MV-4-11 (cell line): Measurements from ENCODE around the gene ZBTB45.
"Not testable (repeated sequence)": the region's sequence is repeated elsewhere in the genome, so short reads cannot be mapped to it uniquely, and the experiment has no call there.

Experiments
- DNase-seq: peaks from one replicate; lab custom pipeline; 2025; lab: John Stamatoyannopoulos, UW

The ZBTB45 gene

GRCh38 chr19:58510084-58510862, 9.3 kb downstream of the ZBTB45 start:
- no peak for DNase-seq

- no peak for DNase-seq
These were observed 9.9 kb downstream of the ZBTB45 start for GRCh38 chr19:58509731-58510083.

- not testable (repeated sequence) for DNase-seq
These were observed 11.9 kb downstream of the ZBTB45 start for GRCh38 chr19:58507602-58508223.

- DNase-seq = no peak
These were observed 19.4 kb downstream of the ZBTB45 start for GRCh38 chr19:58500242-58500641.

- DNase-seq = peak; percentile 100
These were observed 20.3 kb downstream of the ZBTB45 start for GRCh38 chr19:58499021-58499927.

GRCh38 chr19:58498316-58499020, 21.1 kb downstream of the ZBTB45 start:
- DNase-seq = no peak

GRCh38 chr19:58497634-58498170, 21.9 kb downstream of the ZBTB45 start:
- DNase-seq = no peak

GRCh38 chr19:58492265-58492664, 27.3 kb downstream of the ZBTB45 start:
- DNase-seq = no peak

- DNase-seq = no peak
These were observed 28.2 kb downstream of the ZBTB45 start for GRCh38 chr19:58491393-58491792.

GRCh38 chr19:58484349-58484748, 35.3 kb downstream of the ZBTB45 start:
- not testable (repeated sequence) for DNase-seq

- DNase-seq = no peak
These were observed 35.8 kb downstream of the ZBTB45 start for GRCh38 chr19:58483776-58484175.

GRCh38 chr19:58482372-58482771, 37.2 kb downstream of the ZBTB45 start:
- DNase-seq = no peak

GRCh38 chr19:58480831-58481230, 38.8 kb downstream of the ZBTB45 start:
- DNase-seq = no peak

GRCh38 chr19:58480481-58480830, 39.2 kb downstream of the ZBTB45 start:
- no peak for DNase-seq

GRCh38 chr19:58479736-58480480, 39.7 kb downstream of the ZBTB45 start:
- no peak for DNase-seq

GRCh38 chr19:58479303-58479702, 40.3 kb downstream of the ZBTB45 start:
- DNase-seq = no peak

- no peak for DNase-seq
These were observed 41.7 kb downstream of the ZBTB45 start for GRCh38 chr19:58477871-58478270.

- DNase-seq = no peak
These were observed 42.5 kb downstream of the ZBTB45 start for GRCh38 chr19:58477130-58477529.

GRCh38 chr19:58476498-58477015, 43.1 kb downstream of the ZBTB45 start:
- peak; percentile 9 for DNase-seq

GRCh38 chr19:58475714-58476497, 43.7 kb downstream of the ZBTB45 start, which contains the start of gene ZNF446:
ZNF446 (plus strand) TSS chr19:58476352; CDS start chr19:58477219, 867 bp downstream.
- DNase-seq = peak; percentile 98
